OCI-LY7 (cell line): ENCODE measurements around the gene PRKCA. TPM values are rescaled to one million over a fixed set of nuclear protein-coding genes. Genes with fewer than 3 reads are reported as not detected.

Experiments
- BruUV-seq: library from RNA; stranded (reverse); fragments of 400-500 nt; replicated peaks from 2 replicates; lab custom pipeline; 2021; lab: Mats Ljungman, UMichigan
- CTCF ChIA-PET: fragments of 300-600 bp; sonication (Branson Sonifier 250); formaldehyde crosslinking; loops from one replicate; lab custom pipeline; 2022; ENCODE audit warnings: antibody characterized with exemption; ENCODE audit not compliant: unreplicated experiment; lab: Charles Lee
- POLR2A ChIA-PET: fragments of 300-600 bp; sonication (Branson Sonifier 250); formaldehyde crosslinking; loops from one replicate; lab custom pipeline; 2022; ENCODE audit warnings: antibody characterized with exemption; lab: Charles Lee
- DNase-seq: peaks from one replicate; pipeline ENCODE4 v3.0.0-alpha.2; 2015; ENCODE audit warnings: low spot score
- H2AFZ ChIP-seq: fragments of 200-600 bp; sonication (generic), shearing (Covaris generic); 2 replicates; pipeline ENCODE4 v1.6.1; 2014; ENCODE audit warnings: mild to moderate bottlenecking, antibody characterized with exemption, low read length, moderate library complexity
- H3K27ac ChIP-seq: fragments of 200-600 bp; sonication (generic); 2 replicates; pipeline ENCODE4 v1.5.1; 2014; ENCODE audit warnings: mixed run types, low read depth, mild to moderate bottlenecking, moderate library complexity, low read length, inconsistent platforms; ENCODE audit not compliant: poor library complexity, severe bottlenecking
- H3K36me3 ChIP-seq: fragments of 200-600 bp; sonication (generic); 2 replicates; pipeline ENCODE4 v1.6.1; 2014; ENCODE audit warnings: mild to moderate bottlenecking, antibody characterized with exemption, low read length, moderate library complexity, mixed read lengths; ENCODE audit not compliant: insufficient read depth
- H3K4me1 ChIP-seq: fragments of 200-600 bp; sonication (generic); 2 replicates; pipeline ENCODE4 v1.5.1; 2014; ENCODE audit warnings: mild to moderate bottlenecking, low read length; ENCODE audit not compliant: insufficient read depth, poor library complexity, severe bottlenecking
- H3K4me2 ChIP-seq: fragments of 200-600 bp; sonication (generic); 2 replicates; pipeline ENCODE4 v1.6.1; 2014; ENCODE audit warnings: mild to moderate bottlenecking, low read length
- H3K4me3 ChIP-seq: fragments of 200-600 bp; sonication (generic); 2 replicates; pipeline ENCODE4 v1.5.1; 2014; ENCODE audit warnings: mild to moderate bottlenecking, low read depth, low read length; ENCODE audit not compliant: poor library complexity, severe bottlenecking
- H3K79me2 ChIP-seq: fragments of 200-600 bp; sonication (generic); 2 replicates; pipeline ENCODE4 v1.6.1; 2016; ENCODE audit warnings: low read depth, mild to moderate bottlenecking, low read length, moderate library complexity, mixed read lengths; ENCODE audit not compliant: insufficient read depth
- H3K9me2 ChIP-seq: fragments of 200-600 bp; sonication (generic); 2 replicates; pipeline ENCODE4 v1.6.1; 2016; ENCODE audit warnings: mild to moderate bottlenecking, low read length, mixed read lengths; ENCODE audit not compliant: insufficient read depth
- H3K9me3 ChIP-seq: fragments of 200-600 bp; sonication (generic); 2 replicates; pipeline ENCODE4 v1.6.1; 2014; ENCODE audit warnings: mild to moderate bottlenecking, mixed run types, low read length, mixed read lengths
- H4K20me1 ChIP-seq: fragments of 200-600 bp; sonication (generic); 2 replicates; pipeline ENCODE4 v1.6.1; 2014; ENCODE audit warnings: mild to moderate bottlenecking, antibody characterized with exemption, low read length, moderate library complexity, mixed read lengths; ENCODE audit not compliant: insufficient read depth
- EZH2phosphoT487 ChIP-seq: fragments of 200-600 bp; sonication (generic); IDR thresholded peaks from 2 replicates; pipeline ENCODE4 v1.6.1; 2018; ENCODE audit warnings: low read depth, borderline replicate concordance, mild to moderate bottlenecking, mixed run types, antibody characterized with exemption, low read length, moderate library complexity, mixed read lengths
- intact Hi-C: fragments of 100-400 bp; cut with micrococcal nuclease; formaldehyde crosslinking; loops from one replicate; pipeline ENCODE4 v1.10.0; 2022; ENCODE audit not compliant: unreplicated experiment
- total RNA-seq, 2 experiments: library from RNA; depleted of rRNA in 1 of 2; stranded (reverse); fragments of >200 nt in 1 of 2; shearing (Covaris generic) in 1 of 2; gene quantifications; 2 replicates each; pipeline ENCODE4 v1.2.3, GENCODE V29; 2014 to 2022
- TF ChIP-seq, protein P1 (sequence below): fragments of 200-600 bp; sonication (generic); conservative IDR thresholded peaks from 2 replicates; pipeline ENCODE4 v1.5.1; 2014; ENCODE audit warnings: mild to moderate bottlenecking, antibody characterized with exemption, low read length, moderate library complexity, mixed read lengths

Gene PRKCA
- total RNA-seq, 2 experiments from 2014 or later, result 6.6 to 32.1 TPM

DNA sequence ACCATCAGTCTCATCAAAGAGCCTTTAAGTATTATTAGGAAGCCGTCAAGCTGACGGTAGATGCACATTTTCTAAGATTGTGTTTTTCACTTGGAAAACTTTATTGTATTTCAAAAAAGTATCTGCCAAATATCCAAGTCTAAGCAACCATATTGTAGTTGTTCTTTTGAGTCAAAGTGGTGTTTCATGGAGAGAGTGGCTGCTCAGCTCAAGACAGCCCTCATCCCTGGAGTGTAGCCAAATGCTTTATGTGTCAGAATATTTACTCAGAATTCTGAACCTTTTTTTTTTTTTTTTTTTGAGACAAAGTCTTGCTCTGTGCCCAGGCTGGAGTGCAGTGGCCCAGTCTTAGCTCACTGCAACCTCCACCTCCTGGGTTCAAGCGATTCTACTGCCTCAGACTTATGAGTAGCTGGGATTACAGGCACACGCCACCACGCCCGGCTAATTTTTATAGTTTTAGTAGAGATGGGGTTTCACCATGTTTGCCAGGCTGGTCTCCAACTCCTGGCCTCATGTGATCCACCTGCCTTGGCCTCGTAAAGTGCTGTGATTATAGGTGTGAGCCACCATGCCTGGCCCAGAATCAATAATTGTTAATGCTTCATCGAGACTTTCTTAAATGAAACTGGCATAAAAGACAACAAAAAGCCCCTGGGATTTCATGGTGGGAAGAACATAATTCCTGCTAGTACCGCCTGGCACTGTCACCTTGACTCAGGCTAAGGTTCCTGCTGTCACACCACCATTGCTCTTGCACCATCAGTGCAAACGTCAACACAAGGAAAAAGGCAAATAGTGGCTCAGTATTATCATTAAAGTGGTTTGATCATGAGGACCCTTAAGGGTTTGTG lies 45.5 kb downstream of the PRKCA start:
- Histone ChIP-seq H3K27ac (no peak overlapping the region), H3K4me3 (no peak overlapping the region), H3K4me2 (no peak overlapping the region), H3K9me3 (no peaks in the 10 kb centered on the region), H2AFZ (no peak overlapping the region), H3K4me1 (no peaks in the 10 kb centered on the region), H3K79me2 (no peaks in the 10 kb centered on the region), H4K20me1 (no peaks in the 10 kb centered on the region), H3K36me3 (no peaks in the 10 kb centered on the region), H3K9me2 (no peaks in the 10 kb centered on the region)
- intact Hi-C loops, result no loop called here
- no peak for TF ChIP-seq EZH2phosphoT487
- TF ChIP-seq, protein P1, sequence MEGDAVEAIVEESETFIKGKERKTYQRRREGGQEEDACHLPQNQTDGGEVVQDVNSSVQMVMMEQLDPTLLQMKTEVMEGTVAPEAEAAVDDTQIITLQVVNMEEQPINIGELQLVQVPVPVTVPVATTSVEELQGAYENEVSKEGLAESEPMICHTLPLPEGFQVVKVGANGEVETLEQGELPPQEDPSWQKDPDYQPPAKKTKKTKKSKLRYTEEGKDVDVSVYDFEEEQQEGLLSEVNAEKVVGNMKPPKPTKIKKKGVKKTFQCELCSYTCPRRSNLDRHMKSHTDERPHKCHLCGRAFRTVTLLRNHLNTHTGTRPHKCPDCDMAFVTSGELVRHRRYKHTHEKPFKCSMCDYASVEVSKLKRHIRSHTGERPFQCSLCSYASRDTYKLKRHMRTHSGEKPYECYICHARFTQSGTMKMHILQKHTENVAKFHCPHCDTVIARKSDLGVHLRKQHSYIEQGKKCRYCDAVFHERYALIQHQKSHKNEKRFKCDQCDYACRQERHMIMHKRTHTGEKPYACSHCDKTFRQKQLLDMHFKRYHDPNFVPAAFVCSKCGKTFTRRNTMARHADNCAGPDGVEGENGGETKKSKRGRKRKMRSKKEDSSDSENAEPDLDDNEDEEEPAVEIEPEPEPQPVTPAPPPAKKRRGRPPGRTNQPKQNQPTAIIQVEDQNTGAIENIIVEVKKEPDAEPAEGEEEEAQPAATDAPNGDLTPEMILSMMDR, result no peak
- POLR2A ChIA-PET, result no interaction called here
- CTCF ChIA-PET, result no interaction called here
- DNase-seq, result no peak
- no TSS peak for BruUV-seq

DNA sequence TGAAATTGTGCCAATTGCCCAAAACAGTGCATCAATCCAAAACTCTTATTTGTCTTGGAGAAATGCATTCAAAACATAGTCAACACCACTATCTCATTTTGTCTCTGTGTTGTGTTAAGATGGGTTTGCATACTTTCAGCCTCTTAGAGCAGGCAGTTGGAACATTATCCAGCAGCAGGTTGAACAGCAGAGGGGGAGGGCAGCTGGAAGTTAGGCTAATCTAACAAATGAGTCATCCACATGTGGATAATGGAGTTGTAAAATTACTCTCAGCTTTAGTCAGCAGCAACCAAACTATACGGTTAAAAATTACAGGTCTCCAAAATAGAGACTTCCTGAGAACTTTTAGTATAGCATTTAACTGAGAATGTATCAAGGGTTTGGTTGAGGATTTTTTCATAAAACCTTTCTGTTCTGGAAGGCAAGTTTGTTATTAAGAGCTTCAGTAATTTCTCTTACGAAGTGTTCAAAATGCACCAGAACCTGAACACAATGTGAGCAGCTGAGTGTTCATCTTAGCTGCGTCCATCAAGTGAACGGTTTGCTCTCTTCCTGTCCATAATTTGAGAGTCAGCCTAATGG lies 46.3 kb downstream of the PRKCA start:
- H3K4me3 ChIP-seq, result no peak overlapping the region
- no peak overlapping the region for H3K27ac ChIP-seq
- H2AFZ ChIP-seq, result no peak overlapping the region
- no peak for TF ChIP-seq EZH2phosphoT487
- TF ChIP-seq, protein P1, result no peak
- no peak for DNase-seq
- no peaks in the 10 kb centered on the region for H3K9me2 ChIP-seq
- BruUV-seq, result no TSS peak
- H3K79me2 ChIP-seq, result no peaks in the 10 kb centered on the region
- ChIA-PET POLR2A (interaction anchor here (0.8 kb wide), 1 partner anchor 21 kb away, joined by 4 read pairs; no protein-coding TSS in a partner anchor), CTCF (no interaction called here)
- intact Hi-C loops, result no loop called here
- H3K4me1 ChIP-seq, result no peaks in the 10 kb centered on the region
- no peaks in the 10 kb centered on the region for H3K36me3 ChIP-seq
- no peaks in the 10 kb centered on the region for H4K20me1 ChIP-seq
- H3K9me3 ChIP-seq, result no peaks in the 10 kb centered on the region
- no peak overlapping the region for H3K4me2 ChIP-seq
